CMK (cell line): Measurements from ENCODE around the gene MAPT.

ENCODE experiments used
- DNase-seq: peaks from one replicate; pipeline ENCODE4 v3.0.0-alpha.2; 2010; ENCODE audit warnings: low read depth

Gene MAPT

DNA sequence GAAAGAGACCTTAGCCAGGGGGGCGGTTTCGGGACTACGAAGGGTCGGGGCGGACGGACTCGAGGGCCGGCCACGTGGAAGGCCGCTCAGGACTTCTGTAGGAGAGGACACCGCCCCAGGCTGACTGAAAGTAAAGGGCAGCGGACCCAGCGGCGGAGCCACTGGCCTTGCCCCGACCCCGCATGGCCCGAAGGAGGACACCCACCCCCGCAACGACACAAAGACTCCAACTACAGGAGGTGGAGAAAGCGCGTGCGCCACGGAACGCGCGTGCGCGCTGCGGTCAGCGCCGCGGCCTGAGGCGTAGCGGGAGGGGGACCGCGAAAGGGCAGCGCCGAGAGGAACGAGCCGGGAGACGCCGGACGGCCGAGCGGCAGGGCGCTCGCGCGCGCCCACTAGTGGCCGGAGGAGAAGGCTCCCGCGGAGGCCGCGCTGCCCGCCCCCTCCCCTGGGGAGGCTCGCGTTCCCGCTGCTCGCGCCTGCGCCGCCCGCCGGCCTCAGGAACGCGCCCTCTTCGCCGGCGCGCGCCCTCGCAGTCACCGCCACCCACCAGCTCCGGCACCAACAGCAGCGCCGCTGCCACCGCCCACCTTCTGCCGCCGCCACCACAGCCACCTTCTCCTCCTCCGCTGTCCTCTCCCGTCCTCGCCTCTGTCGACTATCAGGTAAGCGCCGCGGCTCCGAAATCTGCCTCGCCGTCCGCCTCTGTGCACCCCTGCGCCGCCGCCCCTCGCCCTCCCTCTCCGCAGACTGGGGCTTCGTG, at the start of gene MAPT:
MAPT (plus strand) TSS at position 533 of the 763 bp plus-strand sequence. CDS start 67,784 bp downstream, outside the sequence.
- DNase-seq = peak; percentile 82

DNA sequence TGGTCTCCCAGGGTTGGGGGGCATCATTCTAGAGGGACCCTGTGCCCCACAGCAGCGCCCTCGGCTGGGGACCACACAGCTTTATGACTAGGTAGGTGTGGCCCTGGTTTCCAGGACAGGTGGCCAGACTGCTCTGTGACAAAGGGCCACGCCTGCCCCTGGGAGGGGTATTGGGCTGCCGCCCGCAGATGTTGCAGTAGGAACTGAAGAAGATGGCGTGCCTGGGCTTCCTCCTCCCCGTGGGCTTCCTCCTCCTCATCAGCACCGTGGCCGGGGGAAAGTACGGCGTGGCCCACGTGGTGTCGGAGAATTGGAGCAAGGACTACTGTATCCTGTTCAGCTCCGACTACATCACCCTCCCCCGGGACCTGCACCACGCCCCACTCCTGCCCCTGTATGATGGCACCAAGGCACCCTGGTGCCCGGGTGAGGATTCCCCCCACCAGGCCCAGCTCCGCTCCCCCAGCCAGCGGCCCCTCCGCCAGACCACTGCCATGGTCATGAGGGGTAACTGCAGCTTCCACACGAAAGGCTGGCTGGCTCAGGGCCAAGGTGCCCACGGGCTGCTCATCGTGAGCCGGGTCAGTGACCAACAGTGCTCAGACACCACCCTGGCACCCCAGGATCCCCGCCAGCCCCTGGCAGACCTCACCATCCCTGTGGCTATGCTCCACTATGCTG, 49.5 kb upstream of the MAPT start, which contains the start of gene SPPL2C:
SPPL2C (plus strand) TSS at position 187 of the 681 bp plus-strand sequence; CDS start at position 213, 26 bp downstream.
- no peak for DNase-seq

DNA sequence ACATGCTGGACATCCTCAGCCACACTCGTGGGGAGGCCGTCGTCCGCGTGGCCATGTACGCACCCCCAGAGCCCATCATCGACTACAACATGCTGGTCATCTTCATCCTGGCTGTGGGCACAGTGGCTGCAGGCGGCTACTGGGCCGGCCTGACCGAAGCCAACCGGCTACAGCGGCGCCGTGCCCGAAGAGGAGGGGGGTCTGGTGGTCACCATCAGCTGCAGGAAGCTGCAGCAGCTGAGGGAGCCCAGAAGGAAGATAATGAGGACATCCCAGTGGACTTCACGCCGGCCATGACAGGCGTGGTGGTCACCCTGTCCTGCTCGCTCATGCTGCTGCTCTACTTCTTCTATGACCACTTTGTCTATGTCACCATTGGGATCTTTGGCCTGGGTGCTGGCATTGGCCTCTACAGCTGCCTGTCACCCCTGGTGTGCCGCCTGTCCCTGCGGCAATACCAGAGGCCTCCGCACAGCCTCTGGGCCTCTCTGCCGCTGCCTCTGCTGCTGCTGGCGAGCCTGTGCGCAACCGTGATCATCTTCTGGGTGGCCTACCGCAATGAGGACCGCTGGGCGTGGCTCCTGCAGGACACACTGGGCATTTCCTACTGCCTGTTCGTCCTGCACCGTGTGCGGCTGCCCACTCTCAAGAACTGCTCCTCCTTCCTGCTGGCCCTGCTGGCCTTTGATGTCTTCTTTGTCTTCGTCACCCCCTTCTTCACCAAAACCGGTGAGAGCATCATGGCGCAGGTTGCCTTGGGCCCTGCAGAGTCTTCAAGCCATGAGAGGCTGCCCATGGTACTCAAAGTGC, 48.8 kb upstream of the MAPT start:
- no peak for DNase-seq

DNA sequence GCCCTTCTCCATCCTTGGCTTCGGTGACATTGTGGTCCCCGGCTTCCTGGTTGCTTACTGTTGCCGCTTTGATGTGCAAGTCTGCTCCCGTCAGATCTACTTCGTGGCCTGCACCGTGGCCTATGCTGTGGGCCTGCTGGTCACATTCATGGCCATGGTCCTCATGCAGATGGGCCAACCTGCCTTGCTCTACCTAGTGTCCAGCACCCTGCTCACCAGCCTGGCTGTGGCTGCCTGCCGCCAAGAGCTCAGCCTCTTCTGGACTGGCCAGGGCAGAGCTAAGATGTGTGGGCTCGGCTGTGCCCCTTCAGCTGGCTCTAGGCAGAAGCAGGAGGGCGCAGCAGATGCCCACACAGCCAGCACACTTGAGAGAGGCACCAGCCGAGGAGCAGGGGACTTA, 48.1 kb upstream of the MAPT start:
- no peak for DNase-seq

DNA sequence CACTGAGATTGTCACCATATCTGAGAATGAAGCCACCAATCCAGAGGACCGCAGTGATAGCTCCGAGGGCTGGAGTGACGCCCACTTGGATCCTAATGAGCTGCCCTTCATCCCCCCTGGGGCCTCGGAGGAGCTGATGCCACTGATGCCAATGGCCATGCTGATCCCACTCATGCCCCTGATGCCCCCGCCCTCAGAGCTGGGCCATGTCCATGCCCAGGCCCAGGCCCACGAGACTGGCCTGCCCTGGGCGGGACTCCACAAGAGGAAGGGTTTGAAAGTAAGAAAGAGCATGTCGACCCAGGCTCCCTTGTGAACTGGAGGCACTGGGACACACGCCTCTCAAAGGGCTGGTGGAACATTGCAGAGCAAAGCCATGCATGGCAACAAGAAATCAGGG, 47.7 kb upstream of the MAPT start:
- no peak for DNase-seq

DNA sequence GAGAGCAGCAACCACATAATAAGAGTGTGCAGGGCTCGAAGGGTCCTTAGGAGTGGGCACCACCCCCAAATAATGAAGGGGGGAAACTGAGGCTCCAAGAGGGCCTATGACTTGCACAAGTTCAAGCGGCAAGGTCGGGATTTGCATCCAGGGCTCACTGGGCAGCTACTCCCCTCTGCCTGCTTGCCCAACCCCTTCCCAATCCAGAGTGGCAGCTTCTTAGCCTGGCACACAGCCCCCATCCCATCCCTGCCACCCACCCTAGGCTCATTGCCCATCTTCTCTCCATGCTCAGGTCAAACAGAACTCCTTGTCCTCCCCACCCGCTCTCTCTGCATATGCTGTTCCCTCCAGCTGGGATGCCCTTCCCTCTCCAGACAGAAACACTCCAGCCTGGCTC, 47.3 kb upstream of the MAPT start:
- no peak for DNase-seq

DNA sequence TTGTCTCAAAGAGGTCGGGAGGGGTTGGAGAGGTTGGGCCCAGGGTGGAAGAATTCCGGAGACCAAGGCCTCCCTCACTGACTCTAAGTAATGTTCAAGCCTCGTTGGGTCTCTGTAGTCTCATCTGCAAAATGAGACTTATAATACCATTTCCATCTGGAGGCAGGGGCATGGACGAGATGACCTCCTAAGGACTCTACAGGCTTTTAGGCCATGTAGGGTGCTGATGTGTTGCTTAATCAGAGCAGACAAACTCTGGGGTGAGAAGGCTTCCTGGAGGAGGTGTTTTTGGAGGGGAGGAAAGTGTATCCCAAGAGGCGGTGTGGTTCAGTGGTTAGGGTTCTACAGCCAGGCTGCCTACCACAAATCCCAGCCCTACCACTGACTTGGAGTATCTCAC, 46.6 kb upstream of the MAPT start:
- no peak for DNase-seq

DNA sequence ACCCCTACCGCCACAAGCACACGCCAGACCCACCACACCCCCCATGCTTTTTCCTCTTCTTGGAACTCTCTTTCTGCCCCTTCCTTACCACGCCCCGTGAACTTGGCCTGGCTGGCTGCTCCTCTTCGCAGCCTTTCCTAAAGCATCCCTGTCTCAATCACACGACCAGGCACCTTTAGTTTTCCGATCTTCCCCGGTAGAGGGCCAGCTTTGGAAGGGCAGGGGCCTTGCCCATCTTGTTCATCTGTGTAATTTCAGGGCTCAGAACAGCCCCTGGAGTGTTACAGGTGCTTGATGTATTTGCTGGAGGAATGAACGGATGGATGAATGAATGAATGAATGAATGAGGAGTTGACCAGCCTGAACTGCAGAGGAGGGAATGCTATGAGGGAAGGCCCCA, 45.9 kb upstream of the MAPT start:
- no peak for DNase-seq

DNA sequence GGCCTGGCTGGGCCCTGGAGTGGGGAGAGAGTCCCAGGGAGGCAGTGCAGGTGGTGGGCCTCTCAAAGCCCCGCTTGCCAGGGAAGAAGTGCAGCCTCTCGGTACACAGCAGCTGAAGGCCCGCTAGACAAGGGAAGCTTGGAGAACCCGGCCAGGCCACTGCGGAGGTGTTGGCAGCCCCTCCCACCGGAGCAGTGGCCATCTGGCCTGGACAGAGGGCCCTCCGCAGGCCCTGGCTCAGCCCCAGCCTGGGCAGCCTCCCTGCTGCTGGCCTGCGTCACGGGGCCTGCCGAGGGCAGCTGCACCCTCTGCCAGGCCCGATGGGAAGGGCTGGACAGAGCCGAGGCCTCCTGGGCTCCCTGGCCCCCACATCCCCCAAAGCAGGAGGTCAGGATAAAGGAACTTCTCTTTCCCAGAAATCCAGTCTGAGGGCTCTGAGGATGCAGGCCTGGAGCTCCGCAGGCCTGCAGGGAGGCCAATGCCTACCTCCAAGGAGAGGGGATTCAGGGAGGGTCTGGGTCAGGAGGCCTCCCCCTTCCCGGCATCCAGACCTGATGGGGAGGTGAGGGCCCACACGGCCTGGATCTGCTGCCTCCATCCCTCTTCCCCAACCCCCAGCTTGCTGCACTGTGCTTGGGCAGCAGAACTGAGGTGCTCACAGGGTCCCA, 45.4 kb upstream of the MAPT start:
- DNase-seq = no peak

DNA sequence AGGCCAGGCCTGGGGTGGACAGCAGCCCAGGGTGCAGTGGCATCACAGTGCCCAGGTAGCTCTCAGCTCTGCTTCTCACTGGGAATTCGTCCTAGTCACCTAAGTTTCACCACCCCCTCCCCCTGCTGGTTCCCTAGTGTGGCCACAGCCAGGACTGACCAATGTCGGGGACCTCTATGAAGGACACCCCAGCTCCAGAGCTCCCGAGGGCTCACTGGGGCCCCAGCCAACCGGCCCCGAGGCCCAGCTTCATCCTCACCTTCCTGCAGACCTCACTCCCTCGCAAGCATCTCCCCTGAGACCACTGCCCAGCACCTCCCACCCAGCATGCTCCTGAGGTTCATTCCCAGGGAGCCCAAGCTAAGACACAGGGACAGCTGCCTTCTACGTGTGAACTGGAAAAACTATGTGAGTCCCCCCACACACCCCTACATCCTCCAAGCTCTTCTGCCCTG, 44.8 kb upstream of the MAPT start:
- no peak for DNase-seq

DNA sequence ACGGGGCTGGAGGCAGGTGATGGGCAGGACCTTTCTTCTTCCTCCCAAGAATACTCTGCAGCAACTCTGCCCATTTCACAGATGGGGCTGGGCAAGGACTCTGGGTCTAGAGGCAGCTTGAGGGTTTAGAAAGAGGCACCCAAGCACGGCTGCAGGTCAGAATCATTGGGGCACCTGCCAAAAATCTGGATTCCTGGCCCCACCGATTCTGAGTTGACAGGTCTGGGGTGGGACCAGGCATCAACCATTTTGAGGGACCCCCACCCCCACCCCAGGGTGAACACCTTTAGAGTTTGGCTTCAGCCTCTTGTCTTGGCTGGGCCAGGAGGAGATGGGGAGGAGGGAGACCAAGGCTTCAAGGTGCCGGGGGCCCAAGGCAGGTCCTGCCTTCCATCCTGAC, 44.3 kb upstream of the MAPT start:
- no peak for DNase-seq

DNA sequence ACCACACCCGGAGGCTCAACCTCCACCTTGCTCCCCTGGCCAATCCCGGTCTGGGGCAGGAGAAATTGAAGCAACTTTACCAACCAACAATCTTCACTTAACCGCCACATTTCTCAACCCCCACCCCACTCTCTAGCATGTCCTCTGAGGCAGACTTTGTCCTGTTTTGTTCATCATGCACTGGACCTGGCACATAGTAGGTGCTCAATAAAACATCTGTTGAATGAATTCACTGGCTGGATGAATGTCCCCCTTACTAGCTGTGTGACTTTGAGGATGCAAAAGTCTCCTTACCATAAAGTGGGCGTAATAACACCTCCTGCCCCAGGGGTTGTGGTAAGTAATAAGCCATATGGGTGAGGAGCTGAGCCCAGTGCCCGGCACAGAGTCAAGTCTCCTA, 43.9 kb upstream of the MAPT start:
- no peak for DNase-seq

DNA sequence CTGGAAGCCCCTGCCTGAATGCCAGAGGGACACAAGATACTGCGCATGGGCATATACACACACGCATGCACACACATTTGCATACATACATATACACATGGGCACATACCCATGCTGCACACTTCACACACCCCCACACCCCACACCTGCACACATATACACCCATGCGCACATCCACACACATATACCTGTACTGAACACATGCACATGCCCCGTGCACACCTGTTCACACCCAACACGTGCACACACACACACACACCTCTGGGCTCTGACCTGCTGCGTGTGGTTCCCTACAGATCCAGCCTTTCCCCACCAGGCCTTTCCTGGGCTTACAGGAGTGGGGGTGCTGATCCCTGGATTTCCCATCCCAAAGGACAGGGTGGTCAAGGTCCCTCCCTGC, 43.3 kb upstream of the MAPT start:
- DNase-seq = no peak

DNA sequence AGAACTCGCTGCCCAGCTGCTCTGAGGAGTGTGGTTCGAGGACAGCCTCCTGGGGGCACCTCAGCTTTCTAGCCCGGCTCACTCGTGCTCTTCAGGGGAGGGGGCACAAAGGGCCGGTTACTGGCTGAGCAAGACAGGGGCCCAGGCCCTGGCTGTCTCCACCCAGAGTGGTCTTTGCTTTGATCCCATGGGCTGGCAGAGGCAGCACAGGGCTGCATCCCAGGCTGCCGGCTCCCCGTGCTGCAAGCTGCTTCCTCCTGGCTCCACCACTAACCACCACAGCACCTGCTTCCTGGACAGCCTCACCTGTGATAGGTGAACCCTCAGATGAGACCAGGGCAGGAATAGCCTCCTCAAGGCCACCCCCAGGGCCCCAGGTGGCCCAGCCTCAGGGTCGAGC, 42.9 kb upstream of the MAPT start:
- no peak for DNase-seq

DNA sequence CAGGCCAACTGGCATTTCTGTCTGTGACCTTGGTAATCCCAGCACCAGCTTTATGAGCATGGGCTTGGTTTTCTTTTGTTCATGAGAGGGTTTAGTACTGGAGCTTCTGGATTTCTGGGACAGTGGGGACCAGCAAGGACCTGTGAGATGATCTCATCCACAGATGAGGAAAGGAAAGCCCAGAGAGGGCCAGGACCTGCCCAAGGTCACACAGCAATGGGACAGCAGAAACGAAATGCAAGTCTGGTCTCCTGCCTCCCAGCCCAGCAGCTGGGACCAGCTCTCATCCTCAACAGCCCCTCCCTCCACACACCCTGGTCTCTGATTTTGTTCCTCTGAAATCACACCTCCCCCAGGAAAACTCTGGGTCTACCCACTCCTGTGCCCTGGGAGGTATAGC, 42.5 kb upstream of the MAPT start:
- DNase-seq = no peak

DNA sequence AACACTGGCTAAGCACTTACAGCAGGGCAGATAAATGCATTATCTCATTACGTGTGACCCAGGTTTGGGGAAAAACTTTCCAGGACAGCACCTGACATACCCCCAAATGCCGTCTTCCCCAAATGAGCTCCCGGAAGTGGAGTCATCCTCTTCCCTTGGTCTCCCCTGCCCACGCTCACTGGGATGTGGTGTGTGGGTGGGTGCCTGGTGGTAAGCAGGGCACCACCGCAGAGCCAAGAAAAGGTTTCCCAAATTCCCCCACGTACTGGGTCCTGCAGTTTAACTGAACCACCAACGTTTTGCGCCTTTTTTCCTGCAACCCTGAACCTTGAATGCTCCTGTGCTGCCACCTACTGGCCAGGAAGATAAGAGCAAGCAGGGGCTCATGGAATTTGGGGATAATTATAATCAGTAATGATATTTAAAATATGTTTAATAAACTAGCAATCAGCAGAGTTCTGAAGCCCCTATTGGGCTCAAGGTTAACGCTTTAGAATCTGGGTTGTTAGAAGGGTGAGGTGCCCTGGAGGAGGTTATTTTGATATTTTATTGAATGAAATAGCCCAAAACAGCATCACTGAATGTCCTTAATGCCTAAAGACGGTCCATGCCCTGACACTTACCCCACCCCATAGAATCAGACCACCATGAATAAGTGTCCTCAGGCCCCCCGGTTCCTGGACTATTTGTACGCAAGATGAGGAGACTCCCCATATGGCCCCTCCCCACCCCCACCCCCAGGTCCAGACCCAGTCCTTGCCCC, 41.6 kb upstream of the MAPT start:
- DNase-seq = peak; percentile 40

DNA sequence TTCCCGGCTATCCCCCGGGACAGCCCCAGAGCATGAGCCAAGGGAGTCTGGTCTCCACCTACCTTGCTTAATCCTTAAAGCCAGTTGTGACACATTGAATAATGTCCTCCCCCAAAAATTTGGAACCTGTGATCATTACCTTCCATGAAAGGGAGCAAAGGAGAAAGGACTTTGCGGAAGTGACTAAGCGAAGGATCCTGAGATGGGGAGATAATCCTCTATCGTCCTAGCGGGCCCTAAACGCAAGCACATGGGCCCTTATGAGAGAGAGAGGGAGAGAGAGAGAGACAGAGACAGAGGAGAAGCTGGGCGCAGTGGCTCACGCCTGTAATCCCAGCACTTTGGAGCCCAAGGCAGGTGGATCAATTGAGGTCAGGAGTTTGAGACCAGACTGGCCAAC, 40.1 kb upstream of the MAPT start:
- no peak for DNase-seq

DNA sequence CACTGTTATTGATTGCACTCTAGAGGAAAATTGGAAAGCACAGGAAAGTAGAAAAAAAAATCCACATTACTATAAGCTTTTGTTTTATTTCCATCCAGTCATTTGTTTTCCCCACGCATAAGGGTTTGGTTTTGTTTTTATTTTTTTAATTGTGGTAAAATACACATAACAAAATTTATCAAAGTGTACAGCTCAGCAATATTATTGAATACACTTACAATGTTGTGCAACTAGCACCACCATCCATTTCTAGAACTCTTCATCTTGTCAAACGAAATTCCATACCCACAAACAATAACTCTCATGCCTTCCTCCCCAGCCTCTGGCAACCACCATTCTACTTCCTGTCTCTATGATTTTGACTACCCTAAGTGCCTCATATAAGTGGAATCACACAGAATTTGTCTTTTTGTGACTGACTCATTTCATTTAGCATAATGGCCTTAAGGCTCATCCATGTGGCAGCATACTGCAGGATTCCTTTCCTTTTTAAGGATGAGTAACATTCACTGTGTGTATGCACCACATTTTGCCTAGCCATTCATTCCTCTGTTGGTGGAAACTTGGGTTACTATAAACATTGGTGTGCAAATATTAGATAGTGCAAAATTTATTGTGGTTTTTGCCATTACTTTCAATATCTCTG, 38.5 kb upstream of the MAPT start:
- DNase-seq = no peak

DNA sequence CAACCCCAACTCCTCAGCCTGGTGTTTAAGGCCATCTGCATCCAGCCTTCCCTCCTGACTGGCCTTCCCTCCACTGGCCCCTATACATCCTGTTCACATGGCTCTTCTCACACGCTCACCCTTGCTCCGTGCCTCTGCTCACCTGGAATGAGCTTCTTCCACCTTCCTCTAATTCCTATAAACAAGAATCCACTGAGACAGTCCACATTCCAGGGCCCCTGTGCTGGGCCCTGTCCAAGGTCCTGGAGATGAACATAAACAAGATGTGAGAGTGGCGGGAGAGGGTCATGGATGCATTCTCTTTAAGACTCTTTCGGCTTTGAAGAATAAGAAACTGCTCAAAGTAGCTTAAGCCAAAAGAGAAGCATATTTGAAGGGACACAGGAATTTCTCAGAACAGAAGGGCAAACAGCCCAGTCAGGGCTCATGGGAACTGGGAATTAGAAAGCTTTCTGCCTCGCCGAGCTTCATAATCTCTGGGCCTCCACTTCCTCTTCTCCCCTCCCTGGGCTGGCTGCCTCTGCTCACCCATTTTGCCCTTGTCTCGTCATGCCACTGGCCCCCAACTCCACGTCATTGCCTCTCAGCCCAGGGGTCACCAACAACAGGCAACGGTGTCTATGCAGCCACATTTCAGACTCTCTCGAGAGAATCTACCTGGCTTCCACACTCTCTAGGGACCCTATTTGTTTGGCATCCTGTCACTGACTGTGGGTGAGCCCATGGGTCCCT, 36.2 kb upstream of the MAPT start:
- DNase-seq = no peak

DNA sequence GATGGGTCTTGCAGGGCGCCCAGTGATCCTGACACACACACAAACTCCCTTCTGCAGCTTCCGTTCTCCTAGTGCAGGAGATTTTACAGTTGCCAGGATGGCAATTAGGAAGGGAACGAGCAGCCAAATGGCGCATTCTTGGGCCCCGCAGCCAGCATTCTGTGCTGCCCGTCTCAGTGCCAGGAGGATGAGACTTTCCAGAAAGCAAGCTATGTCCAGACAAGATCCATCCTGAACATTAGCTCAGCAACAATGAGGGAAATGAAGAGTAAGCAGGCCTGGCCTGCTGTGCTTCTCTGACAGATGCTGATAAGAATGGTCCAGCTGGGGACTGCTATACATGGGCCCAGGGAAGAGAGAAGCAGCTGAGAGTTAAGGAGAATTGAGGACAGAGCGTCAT, 33.2 kb upstream of the MAPT start:
- DNase-seq = no peak
